Measurements from ENCODE around the gene POLR3A.
"Not testable (repeated sequence)": the region's sequence is repeated elsewhere in the genome, so short reads cannot be mapped to it uniquely, and the experiment has no call there.

The POLR3A gene

GRCh38 chr10:77998780-77999179, 30.5 kb downstream of the POLR3A start:
- no CpG with 5 or more reads among the region's 5 CpGs for WGBS (ENCODE audit: extremely low coverage, insufficient coverage, insufficient read length)
- not testable (repeated sequence) for H3K27ac ChIP-seq (ENCODE audit: low read depth, low read length)

GRCh38 chr10:77993620-77994019, 35.7 kb downstream of the POLR3A start:
- Histone ChIP-seq H3K4me1 (ENCODE audit: control insufficient read depth in 1 of 2, insufficient read depth in 2 of 2, low read length in 2 of 2) (no peaks in the 10 kb centered on the region), H3K4ac (ENCODE audit: low read depth, low read length) (no peak overlapping the region), H3K14ac (ENCODE audit: low read length) (no peak overlapping the region), H4K12ac (ENCODE audit: low read depth, low read length) (no peak overlapping the region), H2AK5ac (ENCODE audit: low read length) (no peak overlapping the region), H2BK120ac (ENCODE audit: insufficient read depth, low read length, poor library complexity) (no peak overlapping the region), H3K27me3 (ENCODE audit: insufficient read depth, low read length) (no peaks in the 10 kb centered on the region), H3K79me1 (ENCODE audit: low read length) (no peaks in the 10 kb centered on the region), H3K23ac (ENCODE audit: low read length) (no peak overlapping the region), H4K91ac (ENCODE audit: low read depth, low read length) (no peak overlapping the region), H4K8ac (ENCODE audit: low read depth, low read length) (no peak overlapping the region), H3K9ac (ENCODE audit: low read length) (no peak overlapping the region), H3K4me2 (ENCODE audit: low read length) (no peak overlapping the region), H2AFZ (ENCODE audit: insufficient read depth, low read length, poor library complexity) (no peak overlapping the region), H3K79me2 (ENCODE audit: control insufficient read depth, insufficient read depth, low read length, poor library complexity) (no peaks in the 10 kb centered on the region), H3K9me3 (ENCODE audit: insufficient read depth, low read depth, low read length) (no peaks in the 10 kb centered on the region), H3K18ac (ENCODE audit: low read length) (no peak overlapping the region), H3K27ac (ENCODE audit: low read depth, low read length) (no peak overlapping the region), H3K4me3 (ENCODE audit: low read depth, low read length) (no peak overlapping the region), H3K36me3 (ENCODE audit: control insufficient read depth in 1 of 2, insufficient read depth in 2 of 2, low read length in 2 of 2) (peaks cover 18 to 21% of the 10 kb centered on the region in 2 experiments), H2BK12ac (ENCODE audit: low read length) (no peak overlapping the region), H2BK5ac (ENCODE audit: low read depth, low read length, poor library complexity) (no peak overlapping the region)
- DNase-seq = no peak
- no CpG with 5 or more reads among the region's 3 CpGs for WGBS (ENCODE audit: extremely low coverage, insufficient coverage, insufficient read length)

More at GRCh38 chr10:77998780-77999179, 30.5 kb downstream of the POLR3A start:
- H3K4me3 ChIP-seq (ENCODE audit: low read depth, low read length); H3K4me1 ChIP-seq (ENCODE audit: control insufficient read depth in 1 of 2, insufficient read depth in 2 of 2, low read length in 2 of 2); H3K23ac ChIP-seq (ENCODE audit: low read length); H3K4ac ChIP-seq (ENCODE audit: low read depth, low read length); H3K9me3 ChIP-seq (ENCODE audit: insufficient read depth, low read depth, low read length); H2BK5ac ChIP-seq (ENCODE audit: low read depth, low read length, poor library complexity); H4K12ac ChIP-seq (ENCODE audit: low read depth, low read length); H3K79me1 ChIP-seq (ENCODE audit: low read length); H3K18ac ChIP-seq (ENCODE audit: low read length); H3K9ac ChIP-seq (ENCODE audit: low read length); H3K14ac ChIP-seq (ENCODE audit: low read length); H3K4me2 ChIP-seq (ENCODE audit: low read length); H3K79me2 ChIP-seq (ENCODE audit: control insufficient read depth, insufficient read depth, low read length, poor library complexity); H4K91ac ChIP-seq (ENCODE audit: low read depth, low read length); H3K27me3 ChIP-seq (ENCODE audit: insufficient read depth, low read length); DNase-seq; H2BK12ac ChIP-seq (ENCODE audit: low read length); H2AFZ ChIP-seq (ENCODE audit: insufficient read depth, low read length, poor library complexity); H2AK5ac ChIP-seq (ENCODE audit: low read length); H4K8ac ChIP-seq (ENCODE audit: low read depth, low read length); H2BK120ac ChIP-seq (ENCODE audit: insufficient read depth, low read length, poor library complexity): not testable (repeated sequence)
- H3K36me3 ChIP-seq (ENCODE audit: control insufficient read depth in 1 of 2, insufficient read depth in 2 of 2, low read length in 2 of 2) = peaks cover 25 to 33% of the 10 kb centered on the region in 2 experiments

GRCh38 chr10:77989081-77989724, 40.1 kb downstream of the POLR3A start:
- DNase-seq = no peak
- Histone ChIP-seq H2BK120ac (ENCODE audit: insufficient read depth, low read length, poor library complexity) (no peak overlapping the region), H3K79me2 (ENCODE audit: control insufficient read depth, insufficient read depth, low read length, poor library complexity) (no peaks in the 10 kb centered on the region), H3K4me2 (ENCODE audit: low read length) (no peak overlapping the region), H3K9me3 (ENCODE audit: insufficient read depth, low read depth, low read length) (no peaks in the 10 kb centered on the region), H3K4me3 (ENCODE audit: low read depth, low read length) (no peak overlapping the region), H2AK5ac (ENCODE audit: low read length) (no peak overlapping the region), H3K36me3 (ENCODE audit: control insufficient read depth in 1 of 2, insufficient read depth in 2 of 2, low read length in 2 of 2) (peaks cover 39 to 49% of the 10 kb centered on the region in 2 experiments), H2BK12ac (ENCODE audit: low read length) (no peak overlapping the region), H3K18ac (ENCODE audit: low read length) (no peak overlapping the region), H3K23ac (ENCODE audit: low read length) (no peak overlapping the region), H2AFZ (ENCODE audit: insufficient read depth, low read length, poor library complexity) (no peak overlapping the region), H3K9ac (ENCODE audit: low read length) (no peak overlapping the region), H3K27me3 (ENCODE audit: insufficient read depth, low read length) (no peaks in the 10 kb centered on the region), H3K79me1 (ENCODE audit: low read length) (no peaks in the 10 kb centered on the region), H4K91ac (ENCODE audit: low read depth, low read length) (no peak overlapping the region), H3K4ac (ENCODE audit: low read depth, low read length) (no peak overlapping the region), H3K4me1 (ENCODE audit: control insufficient read depth in 1 of 2, insufficient read depth in 2 of 2, low read length in 2 of 2) (no peaks in the 10 kb centered on the region), H3K14ac (ENCODE audit: low read length) (no peak overlapping the region), H4K8ac (ENCODE audit: low read depth, low read length) (no peak overlapping the region), H4K12ac (ENCODE audit: low read depth, low read length) (no peak overlapping the region), H3K27ac (ENCODE audit: low read depth, low read length) (no peak overlapping the region), H2BK5ac (ENCODE audit: low read depth, low read length, poor library complexity) (no peak overlapping the region)
- WGBS (ENCODE audit: extremely low coverage, insufficient coverage, insufficient read length) = no CpG with 5 or more reads among the region's 11 CpGs

GRCh38 chr10:77987671-77988255, 41.6 kb downstream of the POLR3A start:
- no peaks in the 10 kb centered on the region for H3K27me3 ChIP-seq (ENCODE audit: insufficient read depth, low read length)
- H2BK12ac ChIP-seq (ENCODE audit: low read length) = no peak overlapping the region
- H4K12ac ChIP-seq (ENCODE audit: low read depth, low read length) = no peak overlapping the region
- H3K14ac ChIP-seq (ENCODE audit: low read length) = no peak overlapping the region
- peaks cover 36 to 59% of the 10 kb centered on the region in 2 experiments for H3K36me3 ChIP-seq (ENCODE audit: control insufficient read depth in 1 of 2, insufficient read depth in 2 of 2, low read length in 2 of 2)
- no peak overlapping the region for H2AFZ ChIP-seq (ENCODE audit: insufficient read depth, low read length, poor library complexity)
- no peaks in the 10 kb centered on the region for H3K9me3 ChIP-seq (ENCODE audit: insufficient read depth, low read depth, low read length)
- H4K91ac ChIP-seq (ENCODE audit: low read depth, low read length) = no peak overlapping the region
- no peaks in the 10 kb centered on the region for H3K79me2 ChIP-seq (ENCODE audit: control insufficient read depth, insufficient read depth, low read length, poor library complexity)
- no peaks in the 10 kb centered on the region for H3K79me1 ChIP-seq (ENCODE audit: low read length)
- no peak for DNase-seq
- H3K4me1 ChIP-seq (ENCODE audit: control insufficient read depth in 1 of 2, insufficient read depth in 2 of 2, low read length in 2 of 2) = no peaks in the 10 kb centered on the region
- H2AK5ac ChIP-seq (ENCODE audit: low read length) = no peak overlapping the region
- WGBS (ENCODE audit: extremely low coverage, insufficient coverage, insufficient read length) = no CpG with 5 or more reads among the region's 7 CpGs
- no peak overlapping the region for H2BK5ac ChIP-seq (ENCODE audit: low read depth, low read length, poor library complexity)
- no peak overlapping the region for H3K9ac ChIP-seq (ENCODE audit: low read length)
- H2BK120ac ChIP-seq (ENCODE audit: insufficient read depth, low read length, poor library complexity) = no peak overlapping the region
- H3K4me3 ChIP-seq (ENCODE audit: low read depth, low read length) = no peak overlapping the region
- no peak overlapping the region for H4K8ac ChIP-seq (ENCODE audit: low read depth, low read length)
- no peak overlapping the region for H3K4ac ChIP-seq (ENCODE audit: low read depth, low read length)
- no peak overlapping the region for H3K4me2 ChIP-seq (ENCODE audit: low read length)
- H3K27ac ChIP-seq (ENCODE audit: low read depth, low read length) = no peak overlapping the region
- H3K23ac ChIP-seq (ENCODE audit: low read length) = no peak overlapping the region
- no peak overlapping the region for H3K18ac ChIP-seq (ENCODE audit: low read length)

Data from trophoblast cell (in vitro differentiated cells and primary cell).